Right lung (tissue), 5 donors: ENCODE results near the gene ADGRG7. TPM values are rescaled to one million over a fixed set of nuclear protein-coding genes. Genes with fewer than 3 reads are reported as not detected.

Source experiments
- DNase-seq, 2 donors: peaks; one replicate each; pipeline ENCODE4 v3.0.0-alpha.2; 2013
- polyA plus RNA-seq, 5 donors: library from polyadenylated mRNA; unstranded; fragments of 120-200 nt; gene quantifications; one replicate each; pipeline versions ENCODE4 v1.2.1 to v1.2.3, GENCODE V29; 2013; ENCODE audit warnings: inconsistent platforms in 1 of 5, low replicate concordance in 1 of 5; ENCODE audit not compliant: insufficient read length in 5 of 5, insufficient read depth in 1 of 5

Gene ADGRG7
- polyA plus RNA-seq, 5 donors, result not detected

DNA sequence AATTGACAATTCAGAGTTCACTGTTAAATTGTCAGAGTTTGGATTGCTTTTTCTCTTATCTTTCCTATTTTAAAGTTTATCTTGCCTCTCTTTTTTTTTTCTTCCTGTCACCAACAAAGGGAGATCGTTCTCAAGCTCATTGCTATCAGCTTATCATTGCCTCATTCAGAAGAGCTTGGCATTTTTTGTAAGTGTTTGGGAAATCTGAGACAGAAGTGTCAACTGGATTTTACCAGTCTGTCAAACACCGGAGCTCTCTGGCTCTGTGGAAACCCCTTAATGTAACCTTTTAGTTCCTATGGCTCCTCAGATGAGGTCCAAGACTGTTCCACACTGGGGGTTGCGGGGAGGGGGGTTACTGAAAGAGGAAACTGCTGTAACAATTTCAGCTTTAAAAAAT is 89.3 kb downstream of the ADGRG7 start:
- no peak for DNase-seq

DNA sequence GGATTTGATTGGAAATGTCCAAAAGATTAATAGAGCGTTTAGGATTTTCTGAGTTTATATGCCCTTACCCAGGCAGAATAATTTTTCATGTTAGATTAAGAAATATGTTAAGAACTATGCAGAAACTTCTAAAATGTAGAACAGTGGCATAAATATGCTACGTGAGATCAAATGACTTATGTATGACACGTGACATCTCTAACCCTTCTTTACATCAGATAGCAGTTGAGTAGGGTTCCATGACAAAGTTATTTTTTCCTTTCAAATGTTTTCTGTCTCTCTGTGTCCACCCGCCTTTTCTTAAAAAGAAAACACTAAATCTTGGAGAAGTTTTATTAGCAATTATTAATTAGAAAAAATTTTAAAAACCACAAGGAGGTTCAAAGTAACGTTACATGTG is 91.3 kb downstream of the ADGRG7 start:
- no peak for DNase-seq

DNA sequence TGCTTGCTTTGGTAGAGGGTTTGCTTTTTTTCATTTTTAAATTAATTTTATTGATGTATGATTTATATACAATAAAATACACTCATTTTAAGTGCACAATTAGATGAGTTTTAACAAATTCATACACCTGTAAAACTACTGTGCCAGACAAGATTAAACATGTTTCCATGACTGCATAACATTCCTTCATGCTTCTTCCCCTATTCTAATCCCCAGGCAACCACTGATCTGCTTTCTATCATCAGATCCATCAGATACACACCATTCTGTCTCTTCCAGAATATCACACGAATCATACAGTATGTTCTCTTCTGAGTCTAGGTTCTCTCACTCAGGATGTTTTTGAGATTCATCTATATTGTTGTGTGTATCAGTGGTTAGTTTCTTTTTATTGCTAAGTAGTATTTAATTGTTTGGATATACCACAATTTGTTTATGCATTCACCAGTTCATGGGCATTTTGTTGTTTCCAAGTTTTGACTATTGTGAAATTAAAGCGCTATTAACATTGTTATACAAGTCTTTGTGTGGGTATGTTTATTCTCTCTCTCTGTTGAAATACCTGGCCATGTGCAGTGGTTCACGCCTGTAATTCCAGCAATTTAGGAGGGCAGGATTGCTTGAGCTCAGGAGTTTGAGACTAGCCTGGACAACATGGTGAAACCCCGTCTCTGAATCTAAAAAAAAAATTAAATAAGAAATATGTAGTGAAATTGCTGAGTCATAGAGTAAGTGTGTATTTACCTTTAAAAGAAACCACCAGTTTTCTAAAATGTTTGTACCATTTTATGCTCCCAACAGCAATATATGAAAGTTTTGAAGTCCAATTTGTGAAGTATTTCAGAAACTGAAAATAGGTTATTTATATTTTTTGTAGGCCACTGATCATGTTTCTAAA is 92.9 kb downstream of the ADGRG7 start:
- DNase-seq, result no peak

GRCh38 chr3:100702980-100703345 is 93.6 kb downstream of the ADGRG7 start:
- no peak for DNase-seq

- no peak for DNase-seq
These were observed 94.5 kb downstream of the ADGRG7 start for GRCh38 chr3:100703865-100704264.

DNA sequence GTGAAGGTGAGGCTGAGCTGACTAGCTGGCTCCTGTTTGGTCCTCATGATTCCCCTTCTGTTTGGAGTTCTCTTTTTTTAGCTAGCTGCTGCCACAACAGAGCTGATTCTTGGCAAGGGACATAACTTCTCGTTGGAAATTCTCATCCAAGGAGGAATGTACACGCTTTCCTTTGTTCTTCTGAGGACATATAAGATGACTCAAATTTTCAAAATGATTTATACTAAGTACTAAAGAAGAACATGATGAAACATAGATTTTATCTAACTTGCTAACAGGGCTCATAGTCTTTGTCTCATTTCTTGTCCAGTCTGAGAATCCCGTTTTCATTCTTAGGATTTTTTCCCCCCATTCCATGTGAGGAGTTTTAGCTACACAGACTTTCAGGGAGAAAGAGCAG is 97.0 kb downstream of the ADGRG7 start:
- DNase-seq, result no peak

DNA sequence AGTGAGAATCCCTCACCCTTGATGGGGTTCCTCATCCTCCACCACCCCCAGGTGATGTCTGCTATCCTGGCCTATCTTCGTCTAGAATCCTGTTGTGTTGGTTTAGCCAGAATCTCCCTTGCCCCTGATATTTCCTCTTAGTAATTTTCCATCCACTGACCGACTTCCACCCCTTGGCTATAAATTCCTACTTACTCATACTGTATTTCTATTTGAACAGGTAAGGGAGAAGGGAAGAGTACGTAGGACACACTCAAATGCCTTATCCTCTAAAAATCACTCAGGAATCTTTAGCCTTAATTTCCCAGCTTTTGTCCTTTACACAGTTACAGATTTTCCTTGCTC is 99.2 kb downstream of the ADGRG7 start:
- no peak for DNase-seq

- peak; percentile 100 for DNase-seq
These were observed 99.8 kb downstream of the ADGRG7 start, which contains the start of gene TFG for GRCh38 chr3:100708989-100709841. Gene TFG (plus strand): TSS chr3:100709494. CDS start chr3:100713686, 4,192 bp downstream.

DNA sequence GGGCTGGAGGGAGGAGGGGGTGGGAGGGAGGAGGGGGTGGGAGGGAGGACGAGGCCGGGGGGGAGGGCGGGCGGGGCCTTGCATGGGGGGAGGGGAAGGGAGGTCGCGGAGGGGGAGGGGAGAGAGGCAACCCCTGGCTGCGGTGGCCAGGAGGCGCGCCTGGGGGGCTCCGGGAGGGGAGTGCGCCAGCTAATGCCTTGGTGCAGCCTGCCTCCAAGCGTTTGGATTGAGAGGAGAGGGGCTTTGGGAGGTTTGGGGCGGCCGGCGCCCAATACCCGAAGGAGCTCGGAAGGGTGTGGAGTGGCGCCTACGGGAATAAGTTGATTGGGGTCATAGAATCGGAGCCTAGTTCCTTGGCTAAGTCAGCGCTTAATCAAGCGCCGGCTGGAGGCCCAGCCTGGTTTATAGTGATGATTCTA is 100.5 kb downstream of the ADGRG7 start:
- DNase-seq, result peak; percentile 53 to 59

DNA sequence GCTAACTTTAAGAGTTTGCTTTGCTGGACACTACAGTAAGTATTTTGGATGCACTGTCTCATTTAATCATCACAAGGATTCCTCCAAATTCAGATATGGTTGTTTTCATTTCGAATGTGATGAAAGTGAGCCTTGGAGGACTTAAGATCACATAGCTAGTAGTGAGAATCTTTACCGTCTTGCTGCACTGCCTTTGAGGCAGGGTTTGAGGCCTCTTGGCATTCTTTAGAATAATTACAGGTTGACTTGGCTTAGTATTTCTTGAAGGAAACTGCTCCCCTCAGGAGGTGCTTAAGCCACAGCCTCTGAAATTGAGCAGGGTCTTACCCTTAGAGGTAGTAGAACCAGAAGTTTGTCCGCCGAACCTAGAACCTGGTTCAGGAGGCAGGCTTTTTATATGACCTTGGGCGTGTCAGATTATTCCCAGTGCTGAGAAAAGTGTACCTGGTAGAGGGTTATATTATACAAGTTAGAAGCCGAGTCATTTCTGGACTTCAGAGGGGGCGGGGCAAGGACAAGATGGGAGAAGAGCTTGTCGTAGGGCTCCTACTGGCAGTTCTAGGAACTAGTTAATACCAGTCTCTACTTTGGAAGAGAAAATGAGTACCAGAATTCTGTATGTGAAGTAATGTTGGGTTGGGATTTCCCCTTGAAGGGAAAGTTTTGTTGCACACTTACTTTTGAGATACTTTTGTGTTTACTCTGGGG is 101.0 kb downstream of the ADGRG7 start:
- no peak for DNase-seq

DNA sequence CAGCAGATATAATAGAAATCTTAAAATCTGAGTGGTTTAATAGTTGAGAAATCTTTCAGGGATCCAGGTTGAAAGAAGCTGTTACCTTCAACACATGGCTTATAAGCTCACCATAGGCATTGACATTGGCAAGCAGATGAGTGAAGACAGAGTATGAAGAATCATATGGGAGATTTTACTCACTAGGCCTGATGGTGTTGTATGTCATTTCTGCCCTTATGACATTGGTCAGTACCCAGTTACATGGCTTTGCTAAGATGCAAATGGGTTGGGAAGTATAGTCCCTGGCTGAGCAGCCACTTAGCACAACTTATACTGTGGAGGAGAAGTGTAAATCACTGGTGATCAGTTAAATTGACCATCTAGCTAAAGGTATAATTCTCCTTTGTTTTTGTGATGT is 105.8 kb downstream of the ADGRG7 start:
- DNase-seq, result no peak

- DNase-seq, result no peak
These were observed 107.7 kb downstream of the ADGRG7 start for GRCh38 chr3:100717063-100717462.

- DNase-seq, result no peak
These were observed 108.5 kb downstream of the ADGRG7 start for GRCh38 chr3:100717637-100718487.

- no peak for DNase-seq
These were observed 109.7 kb downstream of the ADGRG7 start for GRCh38 chr3:100719136-100719535.

DNA sequence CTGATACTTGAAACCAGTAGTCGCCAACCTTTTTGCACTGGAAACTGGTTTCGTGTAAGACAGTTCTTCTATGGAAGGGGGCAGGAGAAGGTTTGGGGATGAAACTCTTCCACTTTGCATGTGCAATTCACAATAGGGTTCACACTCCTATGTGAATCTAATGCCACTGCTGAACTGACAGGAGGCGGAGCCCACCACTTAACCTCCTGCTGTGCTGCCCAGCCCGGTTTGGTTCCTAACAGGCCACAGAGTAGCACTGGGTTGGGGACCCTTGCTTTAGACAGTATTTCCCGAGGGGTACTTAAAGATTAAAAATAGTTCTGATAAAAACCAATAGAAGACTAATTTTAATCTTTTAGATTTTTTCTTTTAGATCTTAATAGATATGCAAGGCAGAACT is 111.0 kb downstream of the ADGRG7 start:
- DNase-seq, result no peak

- DNase-seq, result no peak
These were observed 116.6 kb downstream of the ADGRG7 start for GRCh38 chr3:100725935-100726513.

- no peak for DNase-seq
These were observed 117.3 kb downstream of the ADGRG7 start for GRCh38 chr3:100726706-100727105.

DNA sequence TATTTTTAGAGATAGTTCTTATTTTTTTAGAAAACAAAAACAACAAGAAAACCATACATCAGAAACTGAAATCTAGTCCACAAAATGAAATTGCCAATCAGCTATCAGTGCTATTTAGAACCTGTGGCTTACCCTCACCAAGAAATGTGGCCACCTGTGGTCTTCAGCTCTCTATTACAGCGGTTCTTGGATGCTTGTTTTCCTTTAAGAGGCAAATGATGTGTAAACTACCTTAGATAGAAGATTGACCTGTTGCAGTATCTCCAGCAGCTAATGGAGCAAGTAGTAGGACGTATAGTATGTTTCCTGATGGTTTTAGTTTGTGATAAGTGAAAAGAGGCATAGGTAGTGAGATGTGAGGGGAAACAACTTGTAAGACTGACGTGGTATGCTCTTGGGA is 121.1 kb downstream of the ADGRG7 start:
- DNase-seq, result no peak

DNA sequence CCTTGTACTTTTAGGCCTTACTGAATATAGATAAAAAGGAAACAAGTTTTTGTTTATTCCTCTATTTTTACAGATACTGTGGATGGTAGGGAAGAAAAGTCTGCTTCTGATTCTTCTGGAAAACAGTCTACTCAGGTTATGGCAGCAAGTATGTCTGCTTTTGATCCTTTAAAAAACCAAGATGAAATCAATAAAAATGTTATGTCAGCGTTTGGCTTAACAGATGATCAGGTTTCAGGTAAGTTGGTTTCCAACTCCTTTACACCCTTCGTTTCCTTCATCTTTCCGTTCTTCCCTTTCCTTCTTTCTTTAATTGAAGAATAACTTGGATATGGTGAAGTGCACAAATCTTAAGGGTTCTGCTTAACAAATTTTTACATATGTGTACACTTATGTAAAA is 123.0 kb downstream of the ADGRG7 start:
- no peak for DNase-seq

GRCh38 chr3:100737334-100737733 is 127.9 kb downstream of the ADGRG7 start:
- no peak for DNase-seq

- no peak for DNase-seq
These were observed 130.8 kb downstream of the ADGRG7 start for GRCh38 chr3:100740207-100740606.
